HG03135 (cell line): ENCODE measurements around the gene TMEM119.

Experiments
- ATAC-seq: cut with Tn5 transposase; IDR thresholded peaks from one replicate; pipeline ENCODE4 v1.9.1; 2021; ENCODE audit warnings: mild to moderate bottlenecking, moderate library complexity; ENCODE audit not compliant: unreplicated experiment

The TMEM119 gene

GRCh38 chr12:108616941-108617858 lies 19.3 kb upstream of the TMEM119 start:
- peak; percentile 87 for ATAC-seq

GRCh38 chr12:108616359-108616758 lies 18.5 kb upstream of the TMEM119 start:
- no peak for ATAC-seq

GRCh38 chr12:108615918-108616317 lies 18.0 kb upstream of the TMEM119 start:
- no peak for ATAC-seq

- no peak for ATAC-seq
Measured at GRCh38 chr12:108614639-108615038, 16.8 kb upstream of the TMEM119 start.

- ATAC-seq = no peak
Measured at GRCh38 chr12:108614041-108614440, 16.2 kb upstream of the TMEM119 start.

GRCh38 chr12:108613548-108613947 lies 15.7 kb upstream of the TMEM119 start:
- ATAC-seq = no peak

- ATAC-seq = no peak
Measured at GRCh38 chr12:108612788-108613282, 15.0 kb upstream of the TMEM119 start.

- ATAC-seq = no peak
Measured at GRCh38 chr12:108611884-108612415, 14.1 kb upstream of the TMEM119 start.

- no peak for ATAC-seq
Measured at GRCh38 chr12:108610856-108611605, 13.1 kb upstream of the TMEM119 start.

- ATAC-seq = no peak
Measured at GRCh38 chr12:108610336-108610815, 12.5 kb upstream of the TMEM119 start.

GRCh38 chr12:108609537-108610335 lies 11.9 kb upstream of the TMEM119 start:
- no peak for ATAC-seq

- no peak for ATAC-seq
Measured at GRCh38 chr12:108608616-108609015, 10.7 kb upstream of the TMEM119 start.

- ATAC-seq = no peak
Measured at GRCh38 chr12:108607981-108608600, 10.2 kb upstream of the TMEM119 start.

- ATAC-seq = no peak
Measured at GRCh38 chr12:108606492-108606891, 8.6 kb upstream of the TMEM119 start.

GRCh38 chr12:108605690-108606406 lies 8.0 kb upstream of the TMEM119 start:
- ATAC-seq = no peak

GRCh38 chr12:108605000-108605689 lies 7.3 kb upstream of the TMEM119 start:
- ATAC-seq = no peak

- no peak for ATAC-seq
Measured at GRCh38 chr12:108604208-108604941, 6.5 kb upstream of the TMEM119 start.

GRCh38 chr12:108603743-108604142 lies 5.9 kb upstream of the TMEM119 start:
- no peak for ATAC-seq
